HG03135 (cell line): ENCODE results near the gene CA7.

Experiments used
- ATAC-seq: cut with Tn5 transposase; IDR thresholded peaks from one replicate; pipeline ENCODE4 v1.9.1; 2021; ENCODE audit warnings: mild to moderate bottlenecking, moderate library complexity; ENCODE audit not compliant: unreplicated experiment

Gene CA7

GRCh38 chr16:66872943-66873684, 28.9 kb downstream of the CA7 start:
- ATAC-seq, result peak; percentile 64

GRCh38 chr16:66873685-66874055, 29.5 kb downstream of the CA7 start:
- ATAC-seq, result no peak

- ATAC-seq, result no peak
These were observed 30.0 kb downstream of the CA7 start for GRCh38 chr16:66874079-66874775.

- no peak for ATAC-seq
These were observed 33.9 kb downstream of the CA7 start for GRCh38 chr16:66878067-66878466.

- peak; percentile 94 for ATAC-seq
These were observed 36.2 kb downstream of the CA7 start, which contains the start of gene PDP2 for GRCh38 chr16:66880288-66881013. TSS of gene PDP2 (plus strand) at chr16:66880515. CDS start at chr16:66884285, 3,770 bp downstream.

- ATAC-seq, result no peak
These were observed 36.8 kb downstream of the CA7 start for GRCh38 chr16:66881014-66881417.

GRCh38 chr16:66881560-66881959, 37.3 kb downstream of the CA7 start:
- no peak for ATAC-seq

- ATAC-seq, result no peak
These were observed 37.8 kb downstream of the CA7 start for GRCh38 chr16:66881964-66882508.

GRCh38 chr16:66882702-66883101, 38.5 kb downstream of the CA7 start:
- ATAC-seq, result no peak

GRCh38 chr16:66885491-66885890, 41.3 kb downstream of the CA7 start:
- ATAC-seq, result no peak

- no peak for ATAC-seq
These were observed 42.1 kb downstream of the CA7 start for GRCh38 chr16:66886321-66886720.

GRCh38 chr16:66886914-66887313, 42.7 kb downstream of the CA7 start:
- ATAC-seq, result no peak

- ATAC-seq, result no peak
These were observed 44.7 kb downstream of the CA7 start for GRCh38 chr16:66888647-66889615.

- ATAC-seq, result no peak
These were observed 45.4 kb downstream of the CA7 start for GRCh38 chr16:66889622-66890021.

- ATAC-seq, result no peak
These were observed 46.6 kb downstream of the CA7 start for GRCh38 chr16:66890799-66891198.

GRCh38 chr16:66891360-66891759, 47.1 kb downstream of the CA7 start:
- ATAC-seq, result no peak

- no peak for ATAC-seq
These were observed 47.6 kb downstream of the CA7 start for GRCh38 chr16:66891797-66892196.

- ATAC-seq, result no peak
These were observed 49.8 kb downstream of the CA7 start for GRCh38 chr16:66894055-66894454.

GRCh38 chr16:66894948-66895688, 50.9 kb downstream of the CA7 start:
- peak; percentile 70 for ATAC-seq

- no peak for ATAC-seq
These were observed 51.4 kb downstream of the CA7 start for GRCh38 chr16:66895689-66895979.
